ENCODE data around the gene MTCL1.

The MTCL1 gene

GRCh38 chr18:8810157-8810556 is 104.8 kb downstream of the MTCL1 start:
- H3K36me3 ChIP-seq (ENCODE audit: control insufficient read depth, insufficient read depth, low read length) = no peaks in the 10 kb centered on the region

DNA sequence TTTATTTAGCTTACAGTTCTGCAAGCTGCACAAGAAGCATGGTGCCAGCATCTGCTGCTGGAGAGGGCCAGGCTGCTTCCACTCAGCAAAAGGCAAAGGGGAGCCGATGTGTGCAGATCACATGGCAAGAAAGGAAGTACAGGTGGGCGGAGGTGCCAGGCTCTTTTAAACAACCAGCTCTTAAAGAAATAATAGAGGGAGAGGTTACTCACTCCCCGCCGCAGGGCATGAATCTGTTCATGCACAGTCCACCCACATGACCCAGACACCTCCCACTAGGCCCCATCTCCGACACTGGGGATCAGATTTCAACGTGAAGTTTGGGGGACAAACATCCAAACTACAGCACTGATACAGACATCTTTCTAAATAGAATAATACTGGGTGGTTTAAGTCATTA is 105.8 kb downstream of the MTCL1 start:
- H2BK5ac ChIP-seq (ENCODE audit: low read length) = no peak overlapping the region
- no CpG with 5 or more reads among the region's 6 CpGs for WGBS (ENCODE audit: extremely low coverage, insufficient coverage, low lambda C conversion rate)

More at GRCh38 chr18:8810157-8810556, 104.8 kb downstream of the MTCL1 start:
- no peak overlapping the region for H2BK15ac ChIP-seq (replicated peaks; ENCODE audit: low read depth)
- H3K27me3 ChIP-seq (ENCODE audit: insufficient read depth, low read length, poor library complexity) = no peaks in the 10 kb centered on the region
- no peak overlapping the region for H3K56ac ChIP-seq (ENCODE audit: low read length)
- H3K4me3 ChIP-seq (ENCODE audit: low read length) = no peak overlapping the region
- H4K8ac ChIP-seq (ENCODE audit: low read depth, low read length) = no peak overlapping the region
- no peak overlapping the region for H3K4ac ChIP-seq (ENCODE audit: low read depth, low read length)
- no peaks in the 10 kb centered on the region for H3K79me1 ChIP-seq (ENCODE audit: low read length)
- no peak overlapping the region for H3K18ac ChIP-seq (ENCODE audit: low read length)
- no peaks in the 10 kb centered on the region for H3K4me1 ChIP-seq (ENCODE audit: control insufficient read depth, low read depth, low read length)
- no peak overlapping the region for H2AK5ac ChIP-seq (ENCODE audit: low read length)
- no peak overlapping the region for H2BK5ac ChIP-seq (ENCODE audit: low read length)
- DNase-seq = no peak
- no peaks in the 10 kb centered on the region for H3K79me2 ChIP-seq (ENCODE audit: control insufficient read depth, insufficient read depth, low read length)
- no peak overlapping the region for H3K27ac ChIP-seq (ENCODE audit: low read depth, low read length)
- H2BK120ac ChIP-seq (ENCODE audit: low read depth, low read length) = no peak overlapping the region
- H3K4me2 ChIP-seq (ENCODE audit: low read length) = no peak overlapping the region
- no peak overlapping the region for H3K23ac ChIP-seq (ENCODE audit: low read length)
- no peak overlapping the region for H3K9ac ChIP-seq (ENCODE audit: low read length)
- WGBS (ENCODE audit: extremely low coverage, insufficient coverage, low lambda C conversion rate) = no CpG with 5 or more reads among the region's 11 CpGs
- H4K5ac ChIP-seq (ENCODE audit: low read length) = no peak overlapping the region

DNA sequence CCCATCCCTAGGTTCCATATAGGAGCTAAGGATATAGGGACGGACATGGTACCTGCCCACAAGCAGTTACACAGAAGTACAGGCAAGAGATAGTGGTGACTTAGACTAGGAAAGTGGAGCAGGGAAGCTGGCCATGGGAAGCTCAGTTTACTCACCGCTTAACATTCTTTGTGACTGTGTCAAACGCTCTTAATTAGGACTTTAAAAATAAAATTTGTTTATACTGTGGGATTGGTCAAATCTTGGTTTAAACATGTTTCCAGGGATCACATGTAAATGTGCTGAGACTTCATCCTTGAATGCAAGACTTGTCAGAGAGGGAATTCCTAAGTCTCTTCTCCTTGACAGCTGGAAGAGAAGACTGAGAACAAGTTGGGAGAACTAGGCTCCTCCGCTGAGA is 107.3 kb downstream of the MTCL1 start:
- Histone ChIP-seq H3K9ac (ENCODE audit: low read length) (no peak overlapping the region), H3K56ac (ENCODE audit: low read length) (no peak overlapping the region), H4K8ac (ENCODE audit: low read depth, low read length) (no peak overlapping the region), H2AK5ac (ENCODE audit: low read length) (no peak overlapping the region), H4K5ac (ENCODE audit: low read length) (no peak overlapping the region), H3K79me2 (ENCODE audit: control insufficient read depth, insufficient read depth, low read length) (no peaks in the 10 kb centered on the region), H3K4me2 (ENCODE audit: low read length) (no peak overlapping the region), H2BK15ac (replicated peaks; ENCODE audit: low read depth) (no peak overlapping the region), H3K23ac (ENCODE audit: low read length) (no peak overlapping the region), H2BK120ac (ENCODE audit: low read depth, low read length) (no peak overlapping the region), H2BK5ac (ENCODE audit: low read length) (no peak overlapping the region), H3K4me1 (ENCODE audit: control insufficient read depth, low read depth, low read length) (no peaks in the 10 kb centered on the region), H3K36me3 (ENCODE audit: control insufficient read depth, insufficient read depth, low read length) (no peaks in the 10 kb centered on the region), H3K79me1 (ENCODE audit: low read length) (no peaks in the 10 kb centered on the region), H3K27ac (ENCODE audit: low read depth, low read length) (no peak overlapping the region), H3K4ac (ENCODE audit: low read depth, low read length) (no peak overlapping the region), H3K4me3 (ENCODE audit: low read length) (no peak overlapping the region), H3K27me3 (ENCODE audit: insufficient read depth, low read length, poor library complexity) (no peaks in the 10 kb centered on the region), H3K18ac (ENCODE audit: low read length) (no peak overlapping the region)
- no peak for DNase-seq
- WGBS (ENCODE audit: extremely low coverage, insufficient coverage, low lambda C conversion rate) = no CpG with 5 or more reads among the region's 4 CpGs

More for the DNA sequence above, 105.8 kb downstream of the MTCL1 start:
- H3K56ac ChIP-seq (ENCODE audit: low read length) = no peak overlapping the region
- H3K36me3 ChIP-seq (ENCODE audit: control insufficient read depth, insufficient read depth, low read length) = no peaks in the 10 kb centered on the region
- no peak for DNase-seq
- no peak overlapping the region for H2BK15ac ChIP-seq (replicated peaks; ENCODE audit: low read depth)
- no peak overlapping the region for H2AK5ac ChIP-seq (ENCODE audit: low read length)
- H3K4ac ChIP-seq (ENCODE audit: low read depth, low read length) = no peak overlapping the region
- H3K9ac ChIP-seq (ENCODE audit: low read length) = no peak overlapping the region
- no peaks in the 10 kb centered on the region for H3K79me1 ChIP-seq (ENCODE audit: low read length)
- no peak overlapping the region for H4K8ac ChIP-seq (ENCODE audit: low read depth, low read length)
- H4K5ac ChIP-seq (ENCODE audit: low read length) = no peak overlapping the region
- no peak overlapping the region for H2BK120ac ChIP-seq (ENCODE audit: low read depth, low read length)
- H3K4me3 ChIP-seq (ENCODE audit: low read length) = no peak overlapping the region
- H3K4me2 ChIP-seq (ENCODE audit: low read length) = no peak overlapping the region
- no peaks in the 10 kb centered on the region for H3K4me1 ChIP-seq (ENCODE audit: control insufficient read depth, low read depth, low read length)
- H3K27ac ChIP-seq (ENCODE audit: low read depth, low read length) = no peak overlapping the region
- no peaks in the 10 kb centered on the region for H3K27me3 ChIP-seq (ENCODE audit: insufficient read depth, low read length, poor library complexity)
- no peak overlapping the region for H3K18ac ChIP-seq (ENCODE audit: low read length)
- H3K23ac ChIP-seq (ENCODE audit: low read length) = no peak overlapping the region
- no peaks in the 10 kb centered on the region for H3K79me2 ChIP-seq (ENCODE audit: control insufficient read depth, insufficient read depth, low read length)

- no peak overlapping the region for H3K9ac ChIP-seq (ENCODE audit: low read length)
- no peaks in the 10 kb centered on the region for H3K79me2 ChIP-seq (ENCODE audit: control insufficient read depth, insufficient read depth, low read length)
- H4K8ac ChIP-seq (ENCODE audit: low read depth, low read length) = no peak overlapping the region
- no peak overlapping the region for H3K23ac ChIP-seq (ENCODE audit: low read length)
- H2BK15ac ChIP-seq (replicated peaks; ENCODE audit: low read depth) = no peak overlapping the region
- no peak overlapping the region for H3K27ac ChIP-seq (ENCODE audit: low read depth, low read length)
- H2BK5ac ChIP-seq (ENCODE audit: low read length) = no peak overlapping the region
- no peaks in the 10 kb centered on the region for H3K27me3 ChIP-seq (ENCODE audit: insufficient read depth, low read length, poor library complexity)
- no peak overlapping the region for H4K5ac ChIP-seq (ENCODE audit: low read length)
- H3K4me1 ChIP-seq (ENCODE audit: control insufficient read depth, low read depth, low read length) = no peaks in the 10 kb centered on the region
- H2AK5ac ChIP-seq (ENCODE audit: low read length) = no peak overlapping the region
- H3K4me2 ChIP-seq (ENCODE audit: low read length) = no peak overlapping the region
- H3K36me3 ChIP-seq (ENCODE audit: control insufficient read depth, insufficient read depth, low read length) = no peaks in the 10 kb centered on the region
- no peak overlapping the region for H3K18ac ChIP-seq (ENCODE audit: low read length)
- no peak overlapping the region for H3K4ac ChIP-seq (ENCODE audit: low read depth, low read length)
- H3K79me1 ChIP-seq (ENCODE audit: low read length) = no peaks in the 10 kb centered on the region
- H3K4me3 ChIP-seq (ENCODE audit: low read length) = no peak overlapping the region
- DNase-seq = no peak
- H2BK120ac ChIP-seq (ENCODE audit: low read depth, low read length) = no peak overlapping the region
- H3K56ac ChIP-seq (ENCODE audit: low read length) = no peak overlapping the region
These were observed 108.3 kb downstream of the MTCL1 start for GRCh38 chr18:8813611-8814010.

- no peaks in the 10 kb centered on the region for H3K36me3 ChIP-seq (ENCODE audit: control insufficient read depth, insufficient read depth, low read length)
- no peak overlapping the region for H4K8ac ChIP-seq (ENCODE audit: low read depth, low read length)
- no CpG with 5 or more reads among the region's 6 CpGs for WGBS (ENCODE audit: extremely low coverage, insufficient coverage, low lambda C conversion rate)
- no peak overlapping the region for H2AK5ac ChIP-seq (ENCODE audit: low read length)
- H3K4me3 ChIP-seq (ENCODE audit: low read length) = no peak overlapping the region
- no peak overlapping the region for H3K27ac ChIP-seq (ENCODE audit: low read depth, low read length)
- H2BK120ac ChIP-seq (ENCODE audit: low read depth, low read length) = no peak overlapping the region
- DNase-seq = no peak
- no peak overlapping the region for H3K4ac ChIP-seq (ENCODE audit: low read depth, low read length)
- no peak overlapping the region for H3K23ac ChIP-seq (ENCODE audit: low read length)
- no peak overlapping the region for H2BK5ac ChIP-seq (ENCODE audit: low read length)
- no peak overlapping the region for H4K5ac ChIP-seq (ENCODE audit: low read length)
- H3K27me3 ChIP-seq (ENCODE audit: insufficient read depth, low read length, poor library complexity) = no peaks in the 10 kb centered on the region
- H3K4me1 ChIP-seq (ENCODE audit: control insufficient read depth, low read depth, low read length) = no peaks in the 10 kb centered on the region
- no peak overlapping the region for H2BK15ac ChIP-seq (replicated peaks; ENCODE audit: low read depth)
- H3K79me1 ChIP-seq (ENCODE audit: low read length) = no peaks in the 10 kb centered on the region
- no peak overlapping the region for H3K56ac ChIP-seq (ENCODE audit: low read length)
- H3K18ac ChIP-seq (ENCODE audit: low read length) = no peak overlapping the region
- H3K9ac ChIP-seq (ENCODE audit: low read length) = no peak overlapping the region
- H3K4me2 ChIP-seq (ENCODE audit: low read length) = no peak overlapping the region
- no peaks in the 10 kb centered on the region for H3K79me2 ChIP-seq (ENCODE audit: control insufficient read depth, insufficient read depth, low read length)
These were observed 108.8 kb downstream of the MTCL1 start for GRCh38 chr18:8814206-8814605.

DNA sequence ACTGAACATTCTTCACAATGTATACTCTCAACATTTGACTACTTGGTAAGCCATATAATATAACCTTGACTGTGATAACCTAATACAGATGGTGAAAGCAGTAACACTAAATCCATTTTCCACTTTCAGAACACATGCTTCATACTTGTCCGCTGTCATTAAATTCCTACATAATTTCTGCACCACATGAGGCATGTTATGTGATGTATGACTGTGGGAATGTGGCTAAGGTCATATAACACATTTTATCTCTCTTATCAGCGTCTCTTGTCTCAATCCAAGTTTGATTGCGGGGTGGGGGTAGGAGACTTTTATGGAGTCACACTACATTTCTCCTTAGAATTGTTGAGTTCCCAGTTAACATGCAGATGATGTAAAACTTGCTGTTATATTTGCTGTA is 110.9 kb downstream of the MTCL1 start:
- no peak overlapping the region for H3K27ac ChIP-seq (ENCODE audit: low read depth, low read length)
- no peak overlapping the region for H3K9ac ChIP-seq (ENCODE audit: low read length)
- H4K5ac ChIP-seq (ENCODE audit: low read length) = no peak overlapping the region
- no peak overlapping the region for H2BK5ac ChIP-seq (ENCODE audit: low read length)
- no peaks in the 10 kb centered on the region for H3K79me2 ChIP-seq (ENCODE audit: control insufficient read depth, insufficient read depth, low read length)
- no peaks in the 10 kb centered on the region for H3K27me3 ChIP-seq (ENCODE audit: insufficient read depth, low read length, poor library complexity)
- H2BK15ac ChIP-seq (replicated peaks; ENCODE audit: low read depth) = no peak overlapping the region
- H2BK120ac ChIP-seq (ENCODE audit: low read depth, low read length) = no peak overlapping the region
- no peaks in the 10 kb centered on the region for H3K4me1 ChIP-seq (ENCODE audit: control insufficient read depth, low read depth, low read length)
- no peak overlapping the region for H3K4me2 ChIP-seq (ENCODE audit: low read length)
- no peak overlapping the region for H3K56ac ChIP-seq (ENCODE audit: low read length)
- H4K8ac ChIP-seq (ENCODE audit: low read depth, low read length) = no peak overlapping the region
- H2AK5ac ChIP-seq (ENCODE audit: low read length) = no peak overlapping the region
- H3K23ac ChIP-seq (ENCODE audit: low read length) = no peak overlapping the region
- WGBS (ENCODE audit: extremely low coverage, insufficient coverage, low lambda C conversion rate) = no CpG with 5 or more reads among the region's 3 CpGs
- no peak overlapping the region for H3K4ac ChIP-seq (ENCODE audit: low read depth, low read length)
- no peak overlapping the region for H3K18ac ChIP-seq (ENCODE audit: low read length)
- H3K4me3 ChIP-seq (ENCODE audit: low read length) = no peak overlapping the region
- peak; percentile 52 for DNase-seq
- no peaks in the 10 kb centered on the region for H3K36me3 ChIP-seq (ENCODE audit: control insufficient read depth, insufficient read depth, low read length)
- no peaks in the 10 kb centered on the region for H3K79me1 ChIP-seq (ENCODE audit: low read length)

All from mesendoderm (in vitro differentiated cells).